Adrenal gland (tissue), 5 donors: Measurements from ENCODE around the gene TBC1D22A.

Experiments
- CTCF ChIP-seq, 6 experiments: fragments of 450-650 bp in 4 of 6; fragments of 200-600 bp in 2 of 6; sonication (generic) in 1 of 6; IDR thresholded peaks; 1 replicate in 5 of 6; 2 replicates in 1 of 6; pipeline versions ENCODE4 v1.5.1 to v1.8.0; 2016 to 2021; ENCODE audit warnings: antibody characterized with exemption in 6 of 6, mild to moderate bottlenecking in 2 of 6, moderate library complexity in 1 of 6
- POLR2A ChIP-seq, 2 donors: fragments of 450-650 bp; IDR thresholded peaks; one replicate each; pipeline ENCODE4 v1.6.1; 2017; ENCODE audit warnings: antibody characterized with exemption in 2 of 2, mild to moderate bottlenecking in 2 of 2, moderate library complexity in 1 of 2
- donor health status: DM: no; HTN: no; CAD: no.

GRCh38 chr22:47098554-47098953 lies 336.1 kb downstream of the TBC1D22A start:
- TF ChIP-seq CTCF (IDR thresholded peaks at IDR 0.05) (no peak), POLR2A (IDR thresholded peaks at IDR 0.05) (no peak)
